H9 (cell line): Measurements from ENCODE around the gene FCHO1. TPM values are rescaled to one million over a fixed set of nuclear protein-coding genes. Genes with fewer than 3 reads are reported as not detected.
A peak's percentile ranks its signal among the peaks of the same experiment; 100 is the strongest.

Experiments used
- DNase-seq: peaks from one replicate; pipeline ENCODE4 v3.0.0-alpha.2; 2017
- H2AFZ ChIP-seq: one replicate; pipeline ENCODE4 v1.6.1; 2013; ENCODE audit warnings: mild to moderate bottlenecking, low read length, control low read depth, moderate library complexity
- H2AK5ac ChIP-seq: 2 replicates; pipeline ENCODE4 v1.6.1; 2013; ENCODE audit warnings: low read length, control low read depth, mixed read lengths; ENCODE audit not compliant: insufficient read length
- H2BK120ac ChIP-seq: one replicate; pipeline ENCODE4 v1.6.1; 2013; ENCODE audit warnings: low read depth, mild to moderate bottlenecking, low read length, control low read depth, inconsistent platforms; ENCODE audit not compliant: poor library complexity, severe bottlenecking
- H2BK12ac ChIP-seq: 2 replicates; pipeline ENCODE4 v1.6.1; 2013; ENCODE audit warnings: low read length, control low read depth, mixed read lengths, low read depth; ENCODE audit not compliant: insufficient read length
- H2BK15ac ChIP-seq: 2 replicates; pipeline ENCODE4 v1.6.1; 2013; ENCODE audit warnings: low read depth, low read length, control low read depth
- H2BK20ac ChIP-seq: one replicate; pipeline ENCODE4 v1.6.1; 2013; ENCODE audit warnings: low read depth, mild to moderate bottlenecking, low read length, control low read depth, inconsistent platforms; ENCODE audit not compliant: poor library complexity, severe bottlenecking
- H2BK5ac ChIP-seq: 2 replicates; pipeline ENCODE4 v1.6.1; 2013; ENCODE audit warnings: low read length, control low read depth, mixed read lengths; ENCODE audit not compliant: insufficient read length
- H3K14ac ChIP-seq: 2 replicates; pipeline ENCODE4 v1.6.1; 2013; ENCODE audit warnings: low read length, control low read depth; ENCODE audit not compliant: insufficient read depth
- H3K18ac ChIP-seq: 2 replicates; pipeline ENCODE4 v1.6.1; 2013; ENCODE audit warnings: low read depth, mild to moderate bottlenecking, mixed read lengths, low read length, control low read depth; ENCODE audit not compliant: insufficient read length
- H3K23ac ChIP-seq: 2 replicates; pipeline ENCODE4 v1.6.1; 2013; ENCODE audit warnings: low read length, control low read depth, mixed read lengths, low read depth; ENCODE audit not compliant: insufficient read length
- H3K23me2 ChIP-seq: 2 replicates; pipeline ENCODE4 v1.6.1; 2013; ENCODE audit warnings: low read depth, mild to moderate bottlenecking, mixed read lengths, low read length, control low read depth; ENCODE audit not compliant: insufficient read length, poor library complexity, severe bottlenecking
- H3K27ac ChIP-seq: 2 replicates; pipeline ENCODE4 v1.5.1; 2013; ENCODE audit warnings: low read length, control low read depth, mixed read lengths, low read depth; ENCODE audit not compliant: insufficient read length
- H3K27me3 ChIP-seq: 2 replicates; pipeline ENCODE4 v1.6.1; 2013; ENCODE audit warnings: low read length, control low read depth, inconsistent platforms; ENCODE audit not compliant: insufficient read depth
- H3K4ac ChIP-seq: 2 replicates; pipeline ENCODE4 v1.6.1; 2013; ENCODE audit warnings: low read depth, mild to moderate bottlenecking, control low read depth, inconsistent platforms, low read length, moderate library complexity
- H3K4me1 ChIP-seq: 2 replicates; pipeline ENCODE4 v1.6.1; 2013; ENCODE audit warnings: low read length, control low read depth, inconsistent platforms; ENCODE audit not compliant: insufficient read depth
- H3K4me2 ChIP-seq: 2 replicates; pipeline ENCODE4 v1.6.1; 2013; ENCODE audit warnings: low read length, control low read depth, mixed read lengths; ENCODE audit not compliant: insufficient read length, insufficient read depth
- H3K56ac ChIP-seq: 2 replicates; pipeline ENCODE4 v1.6.1; 2013; ENCODE audit warnings: low read depth, mild to moderate bottlenecking, mixed read lengths, low read length, control low read depth; ENCODE audit not compliant: insufficient read length
- H3K79me1 ChIP-seq: 2 replicates; pipeline ENCODE4 v1.6.1; 2013; ENCODE audit warnings: low read depth, mild to moderate bottlenecking, moderate library complexity, low read length, control low read depth, inconsistent platforms; ENCODE audit not compliant: insufficient read depth, poor library complexity, severe bottlenecking
- H3K79me2 ChIP-seq: 2 replicates; pipeline ENCODE4 v1.6.1; 2013; ENCODE audit warnings: low read length, control low read depth, inconsistent platforms; ENCODE audit not compliant: insufficient read depth
- H3K9ac ChIP-seq: 2 replicates; pipeline ENCODE4 v1.6.1; 2013; ENCODE audit warnings: low read length, control low read depth, mixed read lengths; ENCODE audit not compliant: insufficient read length; ENCODE audit errors: extremely low read depth
- H3K9me3 ChIP-seq: one replicate; pipeline ENCODE4 v1.6.1; 2013; ENCODE audit warnings: low read depth, low read length, inconsistent platforms; ENCODE audit not compliant: control insufficient read depth
- H3T11ph ChIP-seq: one replicate; pipeline ENCODE4 v1.6.1; 2013; ENCODE audit warnings: mild to moderate bottlenecking, low read length, control low read depth, inconsistent platforms
- H4K20me1 ChIP-seq: one replicate; pipeline ENCODE4 v1.6.1; 2013; ENCODE audit not compliant: control insufficient read depth, insufficient read length, insufficient read depth
- H4K5ac ChIP-seq: 2 replicates; pipeline ENCODE4 v1.6.1; 2013; ENCODE audit warnings: low read depth, mild to moderate bottlenecking, mixed read lengths, low read length, control low read depth; ENCODE audit not compliant: insufficient read length
- H4K8ac ChIP-seq: replicated peaks from 2 replicates; pipeline ENCODE4 v1.6.1; 2013; ENCODE audit warnings: low read length, control low read depth, mixed read lengths, low read depth; ENCODE audit not compliant: insufficient read length
- H4K91ac ChIP-seq: 2 replicates; pipeline ENCODE4 v1.6.1; 2013; ENCODE audit warnings: low read depth, mild to moderate bottlenecking, moderate library complexity, mixed read lengths, low read length, control low read depth; ENCODE audit not compliant: insufficient read length
- H3K27ac Mint-ChIP-seq, 3 experiments: 2 replicates in 2 of 3; 3 replicates in 1 of 3; pipeline ENCODE4 v1.8.0; 2020 to 2021; ENCODE audit warnings: mixed read lengths in 3 of 3, mild to moderate bottlenecking in 1 of 3, moderate library complexity in 1 of 3
- H3K27me3 Mint-ChIP-seq: 2 replicates; pipeline ENCODE4 v1.8.0; 2021; ENCODE audit warnings: low read depth, mild to moderate bottlenecking, moderate library complexity, mixed read lengths
- H3K36me3 Mint-ChIP-seq, 3 experiments: 2 replicates in 2 of 3; 3 replicates in 1 of 3; pipeline ENCODE4 v1.8.0; 2020 to 2021; ENCODE audit warnings: low read depth in 3 of 3, mixed read lengths in 3 of 3; ENCODE audit not compliant: insufficient read depth in 1 of 3
- H3K4me1 Mint-ChIP-seq, 2 experiments: 2 replicates each; pipeline ENCODE4 v1.8.0; 2020; ENCODE audit warnings: mixed read lengths in 2 of 2
- H3K4me3 Mint-ChIP-seq, 2 experiments: 2 replicates in 1 of 2; 3 replicates in 1 of 2; pipeline ENCODE4 v1.8.0; 2020 to 2021; ENCODE audit warnings: mild to moderate bottlenecking in 2 of 2, mixed read lengths in 2 of 2, moderate library complexity in 1 of 2
- H3K9me3 Mint-ChIP-seq, 2 experiments: 2 replicates in 1 of 2; 3 replicates in 1 of 2; pipeline ENCODE4 v1.8.0; 2020; ENCODE audit warnings: mild to moderate bottlenecking in 2 of 2, mixed read lengths in 2 of 2, moderate library complexity in 1 of 2
- WGBS: extraction: QIAGEN DNeasy Blood & Tissue Kit; methylation state at CpG from one replicate; pipeline ENCODE4 v1.1.7; 2013; ENCODE audit warnings: missing lambda C conversion rate, low lambda C conversion rate, mixed read lengths; ENCODE audit not compliant: insufficient read length; ENCODE audit errors: extremely low coverage; 5-methylcytosine and 5-hydroxymethylcytosine counted together
- total RNA-seq: library from RNA; stranded (reverse); gene quantifications from 2 replicates; pipeline ENCODE4 v1.2.1, GENCODE V29; 2021
- TF ChIP-seq, protein P1 (sequence below): fragments of 200-600 bp; sonication (generic); conservative IDR thresholded peaks from 3 replicates; pipeline ENCODE4 v1.8.0; 2021; ENCODE audit warnings: antibody characterized with exemption, mild to moderate bottlenecking

FCHO1 gene
- total RNA-seq, 1 experiment from 2014 or later = 13.1 TPM

- peak overlapping the region; percentile 66 for H3K4me2 ChIP-seq
Measured at GRCh38 chr19:17829855-17830566, 78.7 kb downstream of the FCHO1 start.

More at GRCh38 chr19:17829855-17830566, 78.7 kb downstream of the FCHO1 start:
- Histone ChIP-seq H4K20me1 (no peaks in the 10 kb centered on the region), H2BK5ac (no peak overlapping the region), H3K9ac (no peak overlapping the region), H2BK20ac (no peak overlapping the region), H4K5ac (no peak overlapping the region), H3K4ac (no peak overlapping the region), H3K27me3 (no peaks in the 10 kb centered on the region), H4K91ac (no peak overlapping the region), H2AK5ac (no peak overlapping the region), H3K79me2 (no peaks in the 10 kb centered on the region), H3K18ac (peak overlapping the region; percentile 37), H3K79me1 (no peaks in the 10 kb centered on the region), H2BK15ac (no peak overlapping the region), H2AFZ (peak overlapping the region; percentile 41), H3K14ac (peak overlapping the region; percentile 62; the same call in 1 of the 2 replicates), H3K27ac (peak overlapping the region; percentile 29), H2BK12ac (no peak overlapping the region), H4K8ac (no peak overlapping the region), H2BK120ac (no peak overlapping the region), H3K9me3 (no peaks in the 10 kb centered on the region), H3K4me1 (no peaks in the 10 kb centered on the region), H3K56ac (no peak overlapping the region), H3K23me2 (peaks cover 8% of the 10 kb centered on the region), H3K23ac (no peak overlapping the region), H3T11ph (no peak overlapping the region)
- Mint-ChIP-seq H3K4me1 (peaks cover 6 to 23% of the 10 kb centered on the region in 2 experiments), H3K27ac (peak overlapping the region; percentile 94 to 99 (median 99)), H3K36me3 (no peaks in the 10 kb centered on the region; a peak in 1 of 7 replicates), H3K4me3 (peak overlapping the region; percentile 74 to 93), H3K27me3 (peaks cover 8% of the 10 kb centered on the region), H3K9me3 (no peaks in the 10 kb centered on the region; a peak in 1 of 5 replicates)
- DNase-seq = peak; percentile 97
- no CpG with 5 or more reads among the region's 29 CpGs for WGBS
- TF ChIP-seq, protein P1, sequence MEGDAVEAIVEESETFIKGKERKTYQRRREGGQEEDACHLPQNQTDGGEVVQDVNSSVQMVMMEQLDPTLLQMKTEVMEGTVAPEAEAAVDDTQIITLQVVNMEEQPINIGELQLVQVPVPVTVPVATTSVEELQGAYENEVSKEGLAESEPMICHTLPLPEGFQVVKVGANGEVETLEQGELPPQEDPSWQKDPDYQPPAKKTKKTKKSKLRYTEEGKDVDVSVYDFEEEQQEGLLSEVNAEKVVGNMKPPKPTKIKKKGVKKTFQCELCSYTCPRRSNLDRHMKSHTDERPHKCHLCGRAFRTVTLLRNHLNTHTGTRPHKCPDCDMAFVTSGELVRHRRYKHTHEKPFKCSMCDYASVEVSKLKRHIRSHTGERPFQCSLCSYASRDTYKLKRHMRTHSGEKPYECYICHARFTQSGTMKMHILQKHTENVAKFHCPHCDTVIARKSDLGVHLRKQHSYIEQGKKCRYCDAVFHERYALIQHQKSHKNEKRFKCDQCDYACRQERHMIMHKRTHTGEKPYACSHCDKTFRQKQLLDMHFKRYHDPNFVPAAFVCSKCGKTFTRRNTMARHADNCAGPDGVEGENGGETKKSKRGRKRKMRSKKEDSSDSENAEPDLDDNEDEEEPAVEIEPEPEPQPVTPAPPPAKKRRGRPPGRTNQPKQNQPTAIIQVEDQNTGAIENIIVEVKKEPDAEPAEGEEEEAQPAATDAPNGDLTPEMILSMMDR = peak; percentile 13; the same call in 1 of the 3 replicates
